IPS DF 4.7 (cell line): ENCODE data around the gene FAM193A.
"Not testable (repeated sequence)": the region's sequence is repeated elsewhere in the genome, so short reads cannot be mapped to it uniquely, and the experiment has no call there.

Source experiments
- DNase-seq: peaks from one replicate; pipeline ENCODE4 v3.0.0-alpha.2; 2013; ENCODE audit warnings: low spot score; ENCODE audit errors: extremely low read depth

Gene FAM193A

DNA sequence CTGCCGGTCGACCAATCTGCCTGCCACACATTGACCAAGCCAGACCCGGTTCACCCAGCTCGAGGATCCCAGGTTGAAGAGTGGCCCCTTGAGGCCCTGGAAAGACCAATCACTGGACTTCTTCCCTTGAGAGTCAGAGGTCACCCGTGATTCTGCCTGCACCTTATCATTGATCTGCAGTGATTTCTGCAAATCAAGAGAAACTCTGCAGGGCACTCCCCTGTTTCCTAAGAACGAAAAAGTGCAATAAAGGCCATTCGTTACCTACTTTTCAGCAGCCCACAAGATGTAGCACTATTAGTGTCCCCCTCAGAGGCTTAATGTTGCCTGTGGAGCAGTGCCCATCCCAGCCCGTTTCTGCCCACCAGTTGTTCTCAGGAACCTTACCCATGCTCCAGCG lies 22.3 kb upstream of the FAM193A start:
- DNase-seq: not testable (repeated sequence)

DNA sequence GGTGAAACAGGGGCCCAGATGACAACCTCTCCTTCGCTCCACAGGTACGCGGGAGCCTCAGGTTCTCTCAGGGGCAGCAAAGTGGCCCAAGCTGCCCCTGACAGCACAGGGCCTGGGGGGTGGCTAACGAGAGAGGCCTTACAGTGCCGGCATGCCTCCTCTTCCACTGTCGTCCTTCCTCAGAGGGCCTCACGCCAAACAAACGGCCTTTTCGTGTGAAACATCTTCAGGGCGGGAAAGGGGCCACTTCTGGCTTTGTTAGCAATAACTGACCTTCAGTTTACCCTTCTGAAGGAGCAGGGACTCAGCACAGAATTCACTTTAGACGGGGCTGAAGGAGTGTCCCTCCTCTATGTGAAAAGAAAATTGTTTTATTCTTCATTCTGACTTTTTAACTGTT lies 21.5 kb upstream of the FAM193A start:
- not testable (repeated sequence) for DNase-seq

DNA sequence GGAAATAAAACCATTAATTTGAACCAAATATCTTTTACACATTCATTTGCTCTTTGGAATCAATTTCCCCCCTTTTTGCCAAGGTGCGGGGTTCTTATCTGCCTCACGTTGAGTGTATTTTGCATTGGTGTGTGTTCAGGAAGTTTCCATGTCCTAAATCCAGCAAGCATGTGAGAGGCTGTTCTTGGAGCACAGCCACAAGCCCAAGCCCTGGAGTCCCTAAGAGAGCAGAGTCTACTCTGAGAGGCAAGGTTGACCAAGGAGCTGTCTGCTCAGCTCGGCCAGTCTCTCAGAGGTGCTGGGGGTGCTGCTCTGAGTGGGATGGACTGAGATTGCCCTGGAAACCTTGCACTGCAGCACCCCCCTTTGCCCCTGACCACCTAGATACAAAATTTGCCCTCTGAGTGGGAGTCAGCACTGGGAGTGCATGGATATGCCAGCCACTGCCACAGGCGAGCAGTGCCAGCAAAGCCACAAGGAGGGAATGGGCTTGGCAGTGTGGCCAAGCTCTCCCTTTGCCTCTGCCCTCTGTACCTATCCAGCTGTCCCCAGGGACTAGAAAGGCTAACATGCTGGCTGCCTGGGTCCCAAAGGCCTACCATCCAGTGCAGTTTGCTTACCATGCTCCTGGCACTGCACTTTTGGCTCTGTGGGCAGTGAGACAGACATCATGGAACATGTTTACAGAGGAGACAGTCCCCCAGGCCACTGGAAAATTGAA lies 20.5 kb upstream of the FAM193A start:
- no peak for DNase-seq

DNA sequence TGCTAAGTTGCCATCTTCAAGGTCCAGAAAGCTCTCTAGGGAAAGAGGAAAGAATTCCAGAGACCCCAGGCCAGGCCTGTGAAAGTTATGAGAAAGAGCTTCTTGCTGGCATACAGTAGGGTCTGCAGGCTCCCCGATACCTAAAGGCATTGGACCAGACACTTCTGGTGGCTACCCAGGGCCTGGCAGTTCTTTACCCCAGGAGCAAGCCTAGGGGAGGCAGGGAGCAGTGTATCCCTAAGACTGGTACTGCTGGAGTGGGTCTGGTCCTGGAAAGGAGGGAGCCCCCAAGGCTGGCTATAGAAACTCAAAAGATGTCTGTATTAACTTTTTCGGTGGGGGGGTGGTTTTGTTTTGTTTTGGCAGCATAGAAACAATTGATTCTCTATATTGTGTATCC lies 19.8 kb upstream of the FAM193A start:
- no peak for DNase-seq

DNA sequence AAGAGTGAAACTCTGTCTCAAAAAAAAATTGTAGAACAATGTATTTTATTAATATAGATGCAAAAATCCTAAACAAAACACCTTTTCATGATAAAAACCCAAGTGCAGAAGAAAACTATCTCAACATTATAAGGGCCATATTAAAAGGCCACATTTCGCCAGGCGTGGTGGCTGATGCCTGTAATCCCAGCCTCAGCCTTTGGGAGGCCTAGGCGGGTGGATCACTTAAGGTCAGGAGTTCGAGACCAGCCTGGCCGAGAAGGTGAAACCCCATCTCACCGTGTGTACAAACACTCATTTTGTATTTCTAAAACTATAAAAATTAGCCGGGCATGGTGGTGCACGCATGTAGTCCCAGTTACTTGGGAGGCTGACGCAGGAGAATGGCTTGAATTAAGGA lies 9.9 kb upstream of the FAM193A start:
- no peak for DNase-seq

DNA sequence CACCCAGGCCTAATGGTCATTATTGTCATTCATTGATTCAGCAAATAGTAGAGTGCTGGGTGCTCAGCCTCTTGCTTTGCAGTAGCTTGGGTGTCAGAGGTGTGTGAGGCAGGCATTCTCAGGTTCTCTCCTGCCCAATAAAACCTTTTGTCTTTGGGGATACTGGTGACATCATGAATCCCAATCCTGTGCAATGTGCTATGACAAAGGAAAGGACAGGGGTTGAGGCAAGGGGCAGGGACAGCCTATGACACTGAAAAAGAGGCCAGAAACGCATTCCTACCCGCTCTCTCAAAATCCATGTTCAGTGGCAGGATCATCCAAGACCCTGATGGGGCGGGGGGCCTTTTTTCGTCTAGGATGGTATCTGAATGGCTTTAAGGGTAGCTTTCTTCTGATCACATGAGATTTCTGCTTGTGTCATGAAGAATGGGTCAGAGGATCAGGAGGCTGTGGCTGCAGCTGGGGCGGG lies 1.5 kb upstream of the FAM193A start:
- no peak for DNase-seq

DNA sequence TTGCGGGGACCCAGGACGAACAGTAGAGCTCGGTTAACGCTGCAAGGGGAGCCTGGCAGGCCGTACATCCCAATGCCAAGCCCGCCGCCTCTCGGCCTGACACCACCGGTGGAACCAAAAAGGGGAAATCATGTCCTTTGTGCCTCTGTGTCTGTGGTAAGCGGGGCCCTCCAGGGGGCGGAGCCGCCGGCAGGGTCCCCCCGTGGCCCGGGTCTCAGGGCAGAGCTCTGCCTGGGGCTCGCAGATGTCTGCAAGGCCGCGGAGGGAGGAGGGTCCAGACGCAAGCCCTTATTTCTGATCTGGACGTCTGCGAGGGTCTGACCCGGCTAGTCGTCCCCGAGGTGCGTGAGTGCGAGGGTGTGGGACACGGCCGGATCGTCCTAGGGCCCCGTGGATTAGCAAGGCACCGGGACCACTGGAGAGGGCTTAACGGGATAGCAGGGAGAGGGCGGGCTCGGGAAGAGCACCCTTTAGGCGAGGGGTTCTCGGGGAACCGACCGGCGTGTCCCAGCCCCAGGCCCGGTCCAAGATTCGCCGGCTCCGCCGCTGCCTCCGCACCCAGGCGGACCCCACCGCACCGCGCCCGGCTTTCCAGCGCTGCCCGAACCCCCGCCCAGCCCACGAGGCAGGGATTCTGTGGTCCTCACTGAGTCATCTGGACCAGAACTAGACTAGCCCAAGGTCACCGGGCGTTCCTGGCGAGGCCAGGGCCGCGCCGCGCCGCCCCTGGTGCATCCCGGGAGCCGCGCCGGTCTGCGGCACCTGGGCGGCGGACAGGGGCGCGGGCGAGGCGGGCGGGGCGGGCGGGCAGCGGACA lies 863 bp upstream of the FAM193A start:
- no peak for DNase-seq

DNA sequence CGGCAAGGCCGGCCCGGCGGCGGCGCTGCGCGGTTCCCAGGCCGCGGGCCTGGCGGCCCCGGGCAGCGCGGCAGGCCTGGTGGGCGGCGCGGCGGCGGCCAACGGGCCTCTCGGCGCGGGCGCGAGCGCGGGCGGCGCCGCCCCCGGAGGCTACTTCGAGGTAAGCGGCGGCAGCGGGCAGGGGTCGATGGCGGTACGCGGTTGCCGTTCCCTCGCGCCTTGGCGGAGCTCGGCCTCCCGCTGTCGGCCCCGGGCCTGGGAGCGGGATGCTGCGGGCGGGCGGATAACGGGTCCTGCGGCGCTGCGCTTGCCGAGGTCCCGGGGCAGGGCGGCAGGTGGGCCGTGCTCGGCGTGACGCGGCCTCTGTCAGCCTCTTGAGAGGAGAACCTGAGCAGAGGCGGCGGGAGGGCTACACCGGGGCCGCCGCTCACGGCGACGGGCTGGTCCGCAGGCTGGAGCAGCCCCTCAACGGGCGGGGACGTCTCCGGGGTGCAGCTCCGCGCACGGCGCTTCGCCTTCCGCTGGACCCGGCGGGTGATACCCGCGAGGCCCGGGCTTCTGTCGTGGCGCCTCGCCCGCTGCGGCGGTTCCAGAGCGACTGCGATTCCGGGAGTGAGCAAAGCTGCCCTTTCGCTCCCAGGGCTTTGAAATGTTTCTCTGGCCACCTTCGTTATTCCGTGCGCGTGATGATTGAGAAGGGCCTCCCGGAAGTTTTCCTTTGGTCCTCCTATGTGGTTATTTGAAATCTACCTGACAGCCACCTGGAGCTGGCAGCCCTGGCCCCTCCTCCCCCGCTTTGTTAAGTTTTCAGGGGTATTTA lies 774 bp downstream of the FAM193A start:
- no peak for DNase-seq

DNA sequence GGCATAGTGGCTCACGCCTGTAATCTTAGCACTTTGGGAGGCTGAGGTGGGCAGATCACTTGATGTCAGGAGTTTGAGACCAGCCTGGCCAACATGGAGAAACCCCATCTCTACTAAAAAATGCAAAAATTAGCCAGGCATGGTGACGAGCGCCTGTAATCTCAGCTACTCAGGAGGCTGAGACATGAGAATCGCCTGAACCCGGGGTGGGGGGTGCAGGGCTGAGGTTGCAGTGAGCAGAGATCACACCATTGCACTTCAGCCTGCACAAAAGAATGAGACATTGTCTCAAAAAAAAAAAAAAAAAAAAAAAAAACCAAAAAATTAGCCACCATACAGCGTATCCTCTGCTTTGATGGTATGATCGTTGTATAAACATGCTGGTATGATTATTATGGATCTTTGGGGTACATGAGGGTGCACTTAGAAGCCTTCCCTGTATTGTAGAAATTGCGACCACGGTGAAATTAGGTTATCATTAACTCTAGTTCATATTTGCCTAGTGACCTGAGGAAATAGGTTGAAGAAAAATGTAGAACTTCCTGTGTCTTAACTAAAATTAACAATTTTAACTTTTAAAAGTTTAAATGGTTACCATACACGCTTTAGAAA lies 7.2 kb downstream of the FAM193A start:
- not testable (repeated sequence) for DNase-seq

DNA sequence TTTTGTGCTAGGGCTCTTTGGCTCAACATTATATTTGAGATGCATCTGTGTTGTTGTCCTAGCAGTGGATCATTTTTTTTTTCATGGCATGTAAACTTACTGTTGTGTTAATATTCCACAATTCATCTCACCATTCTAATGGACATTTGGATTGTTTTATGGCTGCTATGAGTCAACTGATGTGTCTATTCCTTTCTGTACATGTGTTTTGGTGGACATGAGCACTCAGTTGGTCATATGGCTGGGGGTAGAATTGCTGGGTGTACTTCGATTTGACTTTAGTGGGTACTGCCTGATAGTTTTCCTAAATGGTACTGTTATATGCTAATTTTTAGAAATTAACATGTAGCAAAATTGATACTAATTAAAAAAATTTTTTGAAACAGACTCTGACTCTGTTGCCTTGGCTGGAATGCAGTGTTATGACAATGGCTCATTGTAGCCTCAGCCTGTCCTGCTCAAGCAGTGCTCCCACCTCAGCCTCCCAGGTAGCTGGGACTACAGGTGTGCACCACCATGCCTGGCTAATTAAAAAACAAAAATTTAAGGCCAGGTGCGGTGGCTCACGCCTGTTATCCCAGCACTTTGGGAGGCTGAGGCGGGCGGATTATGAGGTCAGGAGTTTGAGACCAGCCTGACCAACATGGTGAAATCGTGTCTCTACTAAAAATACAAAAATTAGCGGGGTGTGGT lies 9.0 kb downstream of the FAM193A start:
- DNase-seq: no peak

DNA sequence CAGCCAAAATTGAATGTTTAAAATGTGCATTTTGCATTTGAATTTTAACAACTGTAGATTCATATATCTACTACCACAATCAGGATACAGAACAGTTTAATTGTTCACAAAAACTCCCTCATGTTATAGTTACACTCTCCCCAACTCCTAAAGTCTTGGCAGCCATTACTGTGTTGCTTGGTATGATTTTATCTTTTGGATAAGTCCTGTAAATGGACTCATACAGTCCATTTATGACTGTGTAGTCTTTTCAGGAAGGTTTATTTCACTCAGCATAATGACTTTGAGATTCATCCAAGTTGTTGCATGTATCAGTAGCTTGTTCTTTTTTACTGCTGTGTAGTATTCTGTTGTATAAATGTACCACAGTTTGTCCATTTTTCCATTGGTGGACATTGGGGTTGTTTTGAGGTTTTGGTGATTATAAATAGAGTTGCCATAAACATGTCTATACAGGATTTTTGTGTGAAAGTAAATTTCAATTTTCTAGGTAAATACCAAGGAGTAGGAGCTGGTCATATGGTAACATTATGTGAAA lies 9.9 kb downstream of the FAM193A start:
- no peak for DNase-seq

DNA sequence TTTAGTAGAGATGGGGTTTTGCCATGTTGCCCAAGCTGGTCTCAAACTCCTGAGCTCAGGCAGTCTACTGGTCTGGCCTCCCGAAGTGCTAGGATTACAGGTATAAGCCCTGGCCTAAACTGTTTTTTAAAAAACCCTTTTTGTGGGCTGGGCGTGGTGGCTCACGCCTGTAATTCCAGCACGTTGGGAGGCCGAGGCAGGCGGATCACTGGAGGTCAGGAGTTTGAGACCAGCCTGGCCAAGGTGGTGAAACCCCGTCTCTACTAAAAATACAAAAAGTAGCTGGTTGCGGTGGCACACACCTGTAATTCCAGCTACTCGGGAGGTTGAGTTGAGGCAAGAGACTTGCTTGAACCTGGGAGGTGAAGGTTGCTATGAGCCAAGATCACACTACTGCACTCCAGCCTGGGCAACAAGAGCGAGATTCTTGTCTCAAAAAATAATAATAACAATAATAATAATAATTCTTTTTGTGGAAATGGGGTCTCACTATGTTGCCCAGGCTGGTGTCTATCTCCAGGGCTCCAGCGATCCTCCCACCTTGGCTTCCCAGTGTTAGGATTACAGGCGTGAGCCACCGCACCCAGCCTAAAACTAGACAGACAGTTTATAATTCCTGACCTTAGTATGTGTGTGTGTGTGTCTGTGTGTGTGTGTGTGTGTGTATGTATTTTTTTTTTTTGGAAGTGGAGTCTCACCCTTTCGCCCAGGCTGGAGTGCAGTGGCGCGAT lies 10.7 kb downstream of the FAM193A start:
- DNase-seq: not testable (repeated sequence)

DNA sequence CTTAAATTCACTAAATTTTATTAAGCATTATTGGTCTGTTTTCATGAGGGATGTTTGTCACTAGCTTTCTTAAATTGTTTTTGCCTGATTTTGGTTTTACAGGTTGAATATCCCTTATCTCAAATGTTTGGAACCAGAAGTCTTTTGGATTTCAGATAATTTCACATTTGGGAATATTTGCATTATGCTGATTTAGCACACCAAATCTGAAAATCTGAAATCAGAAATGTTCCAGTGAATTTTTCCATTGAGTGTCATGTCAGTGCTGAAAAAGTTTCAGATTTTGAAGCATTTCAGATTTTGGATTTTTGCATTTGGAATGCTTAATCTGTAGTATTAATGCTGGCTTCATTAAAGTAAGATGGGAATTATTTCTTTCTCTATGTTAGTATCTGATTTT lies 14.7 kb downstream of the FAM193A start:
- DNase-seq: no peak

DNA sequence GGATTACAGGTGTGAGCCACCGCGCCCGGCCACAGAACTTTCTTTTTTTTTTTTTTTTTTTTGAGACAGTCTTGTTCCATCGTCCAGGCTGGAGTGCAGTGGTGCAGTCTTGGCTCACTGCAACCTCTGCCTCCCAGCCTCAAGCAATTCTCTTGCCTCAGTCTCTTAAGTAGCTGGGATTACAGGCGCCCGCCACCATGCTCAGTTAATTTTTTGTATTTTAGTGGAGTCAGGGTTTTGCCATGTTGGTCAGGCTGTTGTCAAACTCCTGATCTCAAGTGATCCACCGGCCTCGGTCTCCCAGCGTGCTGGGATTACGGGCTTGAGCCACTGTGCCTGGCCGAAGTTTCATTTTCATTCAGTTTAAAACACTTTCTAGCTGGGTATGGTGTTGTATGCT lies 16.4 kb downstream of the FAM193A start:
- no peak for DNase-seq

DNA sequence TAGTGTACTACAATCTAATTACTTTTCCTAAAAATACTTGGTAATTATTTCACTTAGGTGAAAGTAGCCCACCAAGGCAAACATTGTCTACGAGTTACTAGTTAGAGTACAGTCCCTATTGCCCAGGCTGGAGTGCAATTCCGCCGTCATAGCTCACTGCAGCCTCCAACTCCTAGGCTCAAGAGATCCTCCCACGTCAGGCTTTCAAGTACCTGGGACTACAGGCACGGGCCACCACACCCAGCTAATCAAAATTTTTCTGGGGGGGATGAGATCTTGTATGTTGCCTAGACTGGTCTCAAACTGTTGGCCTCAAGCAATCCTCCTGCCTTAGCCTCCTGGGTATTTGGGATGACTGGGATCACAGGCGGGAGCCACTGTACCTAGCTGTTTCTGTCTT lies 21.9 kb downstream of the FAM193A start:
- no peak for DNase-seq

DNA sequence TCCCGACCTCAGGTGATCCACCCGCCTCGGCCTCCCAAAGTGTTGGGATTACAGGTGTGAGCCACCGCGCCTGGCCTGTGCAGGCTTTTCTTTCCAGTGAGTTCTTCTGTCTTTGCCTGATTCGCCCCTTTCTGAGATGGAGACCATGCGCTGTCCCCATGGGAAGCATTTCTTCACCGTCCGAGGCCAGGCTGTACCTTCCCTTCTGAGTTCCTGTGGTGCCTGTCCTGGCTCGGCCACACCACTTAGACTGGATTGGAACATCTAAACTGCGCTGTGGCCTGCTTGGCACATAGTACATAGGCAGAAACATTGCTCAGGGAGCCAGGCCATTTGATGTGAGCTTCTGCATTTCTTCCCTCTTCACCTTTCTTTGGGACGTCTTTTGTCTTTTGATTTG lies 23.7 kb downstream of the FAM193A start:
- no peak for DNase-seq

DNA sequence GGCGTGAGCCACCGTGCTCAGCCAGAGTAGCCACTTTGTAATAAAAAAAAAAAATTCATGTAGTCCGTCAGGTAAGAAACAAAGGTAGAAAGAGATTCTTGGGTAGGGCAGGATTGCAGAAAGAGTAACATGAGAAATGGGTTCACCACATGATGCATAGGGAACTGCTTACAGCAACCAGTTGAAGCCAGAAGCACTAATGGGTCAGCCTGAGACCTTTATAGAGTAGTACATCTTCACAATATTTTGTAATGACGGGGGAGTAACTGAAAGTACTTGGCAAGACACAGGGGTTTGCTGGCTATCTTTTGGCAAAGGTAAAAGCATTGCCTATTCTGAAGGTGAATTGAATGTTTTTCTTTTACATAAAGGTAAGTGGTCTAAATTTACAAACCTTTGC lies 29.1 kb downstream of the FAM193A start:
- DNase-seq: no peak

DNA sequence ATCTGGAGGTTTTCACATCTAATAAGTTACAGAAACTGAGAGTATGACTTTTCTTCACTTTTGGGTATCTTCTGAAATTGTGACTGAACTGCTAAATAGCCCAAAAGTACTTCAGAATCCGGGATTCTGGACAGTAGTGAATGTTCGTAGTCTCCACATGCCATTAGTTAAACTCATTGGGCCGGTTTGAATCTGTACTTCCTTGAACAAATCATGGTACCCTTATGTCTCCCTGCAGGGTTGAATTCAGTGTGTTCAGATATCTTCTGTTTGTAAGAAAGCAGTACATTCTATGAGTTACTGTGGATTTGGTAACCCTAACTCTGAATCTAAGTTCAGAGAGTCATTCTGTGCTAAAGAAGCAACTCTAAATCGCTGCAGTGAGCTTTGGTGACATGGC lies 33.6 kb downstream of the FAM193A start:
- no peak for DNase-seq

DNA sequence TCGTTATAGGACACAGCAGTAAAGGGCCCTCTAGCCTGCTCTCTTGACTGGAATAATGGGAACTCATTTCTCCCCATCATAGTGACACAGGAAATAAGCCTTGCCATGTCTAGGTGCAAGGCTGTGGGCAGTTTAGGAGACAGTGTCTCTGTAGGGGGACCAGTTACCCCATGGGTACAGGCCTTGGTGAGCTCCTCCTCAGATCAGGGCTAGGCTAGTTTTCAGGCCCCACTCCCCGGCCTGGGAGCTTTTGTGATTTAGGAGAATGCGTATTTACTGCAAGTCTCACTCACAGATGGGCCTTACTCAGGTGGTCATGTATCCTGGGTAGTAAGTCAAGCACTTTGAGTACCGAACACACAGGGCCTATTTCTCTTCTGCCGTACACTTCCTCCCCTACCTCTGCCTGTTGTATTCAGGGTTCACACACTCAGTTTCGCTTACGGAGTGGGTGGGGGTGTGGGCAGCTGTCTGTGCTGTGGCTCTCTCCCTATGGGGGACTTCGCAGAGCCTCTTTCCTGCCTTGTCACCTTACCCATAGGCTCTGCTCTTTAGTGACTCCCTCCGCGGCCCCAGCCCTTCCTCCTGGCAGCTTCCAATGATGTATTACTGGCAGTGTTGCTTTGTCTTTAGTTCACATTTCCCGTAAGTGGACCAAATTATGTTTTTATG lies 34.2 kb downstream of the FAM193A start:
- no peak for DNase-seq
